Measurements from ENCODE around the gene CACNB2.

DNA sequence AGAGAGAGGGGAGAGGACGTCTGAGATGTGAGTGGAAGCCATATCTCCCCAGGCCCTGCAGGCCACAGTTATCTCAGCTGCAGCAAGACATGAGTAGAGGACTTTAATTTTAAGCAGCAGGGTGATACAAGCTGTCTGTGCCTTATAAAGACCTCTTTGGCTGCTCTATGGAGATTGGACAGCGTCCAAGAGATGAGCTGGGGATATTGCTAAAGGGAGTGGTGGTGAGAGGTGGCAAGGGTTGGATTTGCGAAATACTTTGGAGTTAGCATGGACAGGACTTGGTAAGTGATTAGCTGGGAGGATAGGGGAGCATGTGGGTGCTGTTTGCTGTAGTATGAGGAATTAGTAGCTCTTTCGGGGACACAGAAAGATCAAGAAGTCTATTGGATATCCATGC, 191.8 kb downstream of the CACNB2 start:
- TF ChIP-seq, protein P1, sequence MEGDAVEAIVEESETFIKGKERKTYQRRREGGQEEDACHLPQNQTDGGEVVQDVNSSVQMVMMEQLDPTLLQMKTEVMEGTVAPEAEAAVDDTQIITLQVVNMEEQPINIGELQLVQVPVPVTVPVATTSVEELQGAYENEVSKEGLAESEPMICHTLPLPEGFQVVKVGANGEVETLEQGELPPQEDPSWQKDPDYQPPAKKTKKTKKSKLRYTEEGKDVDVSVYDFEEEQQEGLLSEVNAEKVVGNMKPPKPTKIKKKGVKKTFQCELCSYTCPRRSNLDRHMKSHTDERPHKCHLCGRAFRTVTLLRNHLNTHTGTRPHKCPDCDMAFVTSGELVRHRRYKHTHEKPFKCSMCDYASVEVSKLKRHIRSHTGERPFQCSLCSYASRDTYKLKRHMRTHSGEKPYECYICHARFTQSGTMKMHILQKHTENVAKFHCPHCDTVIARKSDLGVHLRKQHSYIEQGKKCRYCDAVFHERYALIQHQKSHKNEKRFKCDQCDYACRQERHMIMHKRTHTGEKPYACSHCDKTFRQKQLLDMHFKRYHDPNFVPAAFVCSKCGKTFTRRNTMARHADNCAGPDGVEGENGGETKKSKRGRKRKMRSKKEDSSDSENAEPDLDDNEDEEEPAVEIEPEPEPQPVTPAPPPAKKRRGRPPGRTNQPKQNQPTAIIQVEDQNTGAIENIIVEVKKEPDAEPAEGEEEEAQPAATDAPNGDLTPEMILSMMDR (IDR thresholded peaks at IDR 0.05): no peak
- TF ChIP-seq POLR2A (IDR thresholded peaks at IDR 0.05; ENCODE audit: low read depth): no peak
- no peak for TF ChIP-seq EP300 (IDR thresholded peaks at IDR 0.05)
- no peak for TF ChIP-seq POLR2AphosphoS5 (IDR thresholded peaks at IDR 0.05)

Measured in esophagus muscularis mucosa (tissue), 4 donors.